ENCODE data around the gene JAG1.

JAG1 gene

GRCh38 chr20:10639737-10640556 lies 33.9 kb downstream of the JAG1 start:
- H3K27ac ChIP-seq (ENCODE audit: low read depth, low read length): no peak overlapping the region
- no peaks in the 10 kb centered on the region for H3K36me3 ChIP-seq (ENCODE audit: control insufficient read depth, low read length)
- TF ChIP-seq CTCF (IDR thresholded peaks at IDR 0.05; ENCODE audit: low read depth, low read length, poor library complexity, severe bottlenecking) (no peak), EZH2phosphoT487 (IDR thresholded peaks at IDR 0.05; ENCODE audit: borderline replicate concordance, low read length) (no peak)
- no peak overlapping the region for H3K4me2 ChIP-seq (ENCODE audit: low read length)
- no peaks in the 10 kb centered on the region for H3K27me3 ChIP-seq (ENCODE audit: control insufficient read depth, low read length)
- no peaks in the 10 kb centered on the region for H3K4me1 ChIP-seq (ENCODE audit: control insufficient read depth, low read length)
- H3K9me2 ChIP-seq (replicated peaks; ENCODE audit: control insufficient read depth, low read length): no peaks in the 10 kb centered on the region
- H3K4me3 ChIP-seq (ENCODE audit: low read length): no peak overlapping the region
- H3K79me2 ChIP-seq (ENCODE audit: control insufficient read depth, low read length): no peaks in the 10 kb centered on the region
- H3K9me3 ChIP-seq (ENCODE audit: control insufficient read depth, insufficient read depth, low read length): no peaks in the 10 kb centered on the region
- no peaks in the 10 kb centered on the region for H3F3A ChIP-seq (ENCODE audit: control insufficient read depth, insufficient read depth)
- no peaks in the 10 kb centered on the region for H4K20me1 ChIP-seq (ENCODE audit: control insufficient read depth, insufficient read depth, low read depth, low read length)

GRCh38 chr20:10639077-10639736 lies 34.6 kb downstream of the JAG1 start:
- H3K4me1 ChIP-seq (ENCODE audit: control insufficient read depth, low read length): peaks cover 3% of the 10 kb centered on the region; the same call in 1 of the 2 replicates
- H3F3A ChIP-seq (ENCODE audit: control insufficient read depth, insufficient read depth): no peaks in the 10 kb centered on the region
- no peaks in the 10 kb centered on the region for H3K9me2 ChIP-seq (replicated peaks; ENCODE audit: control insufficient read depth, low read length)
- no peaks in the 10 kb centered on the region for H3K36me3 ChIP-seq (ENCODE audit: control insufficient read depth, low read length)
- H3K9me3 ChIP-seq (ENCODE audit: control insufficient read depth, insufficient read depth, low read length): no peaks in the 10 kb centered on the region
- peaks cover 3% of the 10 kb centered on the region for H3K27me3 ChIP-seq (ENCODE audit: control insufficient read depth, low read length)
- H3K4me3 ChIP-seq (ENCODE audit: low read length): no peak overlapping the region
- no peak overlapping the region for H3K27ac ChIP-seq (ENCODE audit: low read depth, low read length)
- no peaks in the 10 kb centered on the region for H4K20me1 ChIP-seq (ENCODE audit: control insufficient read depth, insufficient read depth, low read depth, low read length)
- TF ChIP-seq EZH2phosphoT487 (IDR thresholded peaks at IDR 0.05; ENCODE audit: borderline replicate concordance, low read length) (no peak), CTCF (IDR thresholded peaks at IDR 0.05; ENCODE audit: low read depth, low read length, poor library complexity, severe bottlenecking) (no peak)
- no peak overlapping the region for H3K4me2 ChIP-seq (ENCODE audit: low read length)
- H3K79me2 ChIP-seq (ENCODE audit: control insufficient read depth, low read length): no peaks in the 10 kb centered on the region

GRCh38 chr20:10637563-10637962 lies 36.2 kb downstream of the JAG1 start:
- no peaks in the 10 kb centered on the region for H3F3A ChIP-seq (ENCODE audit: control insufficient read depth, insufficient read depth)
- H3K27me3 ChIP-seq (ENCODE audit: control insufficient read depth, low read length): peaks cover 9% of the 10 kb centered on the region

More at GRCh38 chr20:10637563-10637962, 36.2 kb downstream of the JAG1 start:
- H3K27ac ChIP-seq (ENCODE audit: low read depth, low read length): no peak overlapping the region
- H3K79me2 ChIP-seq (ENCODE audit: control insufficient read depth, low read length): no peaks in the 10 kb centered on the region
- no peaks in the 10 kb centered on the region for H3K36me3 ChIP-seq (ENCODE audit: control insufficient read depth, low read length)
- no peaks in the 10 kb centered on the region for H3K9me2 ChIP-seq (replicated peaks; ENCODE audit: control insufficient read depth, low read length)
- no peaks in the 10 kb centered on the region for H4K20me1 ChIP-seq (ENCODE audit: control insufficient read depth, insufficient read depth, low read depth, low read length)
- TF ChIP-seq CTCF (IDR thresholded peaks at IDR 0.05; ENCODE audit: low read depth, low read length, poor library complexity, severe bottlenecking) (no peak), EZH2phosphoT487 (IDR thresholded peaks at IDR 0.05; ENCODE audit: borderline replicate concordance, low read length) (no peak)
- H3K4me2 ChIP-seq (ENCODE audit: low read length): no peak overlapping the region
- no peaks in the 10 kb centered on the region for H3K9me3 ChIP-seq (ENCODE audit: control insufficient read depth, insufficient read depth, low read length)
- H3K4me3 ChIP-seq (ENCODE audit: low read length): no peak overlapping the region
- H3K4me1 ChIP-seq (ENCODE audit: control insufficient read depth, low read length): peaks cover 13% of the 10 kb centered on the region

All from DOHH2 (cell line).